ENCODE data around the gene PIGO.
A peak's percentile ranks its signal among the peaks of the same experiment; 100 is the strongest.

- TF ChIP-seq CTCF (conservative IDR thresholded peaks at IDR 0.05; ENCODE audit: low read depth, low read length) = no peak
- no peak for TF ChIP-seq RAD21 (IDR thresholded peaks at IDR 0.05; ENCODE audit: low read length)
- no peak for TF ChIP-seq POLR2A (IDR thresholded peaks at IDR 0.05; ENCODE audit: low read depth, low read length)
- no peak for TF ChIP-seq RFX5 (IDR thresholded peaks at IDR 0.05; ENCODE audit: low read depth, low read length)
- TF ChIP-seq ELK1 (IDR thresholded peaks at IDR 0.05; ENCODE audit: borderline replicate concordance, low read depth, low read length) = no peak
- no peak for TF ChIP-seq MXI1 (IDR thresholded peaks at IDR 0.05; ENCODE audit: borderline replicate concordance, low read depth, low read length)
- no peak for TF ChIP-seq CEBPB (IDR thresholded peaks at IDR 0.05; ENCODE audit: low read depth, low read length)
- TF ChIP-seq RCOR1 (IDR thresholded peaks at IDR 0.05; ENCODE audit: insufficient replicate concordance, low read length) = no peak
- TF ChIP-seq USF2 (IDR thresholded peaks at IDR 0.05; ENCODE audit: low read depth, low read length) = no peak
- TF ChIP-seq FOS (IDR thresholded peaks at IDR 0.05; ENCODE audit: low read depth, low read length) = 0 out of 2 replicates have a peak, but pooled peaks have one; percentile 28
- no peak for TF ChIP-seq SMC3 (IDR thresholded peaks at IDR 0.05; ENCODE audit: low read depth, low read length)
- no peak for TF ChIP-seq NFE2L2 (IDR thresholded peaks at IDR 0.05; ENCODE audit: low read depth, low read length)
Observed at GRCh38 chr9:35110327-35110761, 14.0 kb upstream of the PIGO start.
